Measurements from ENCODE around the gene ITPR1.

- no peak for TF ChIP-seq SMC3 (conservative IDR thresholded peaks at IDR 0.05; ENCODE audit: poor library complexity)
- TF ChIP-seq EZH2 (IDR thresholded peaks at IDR 0.05; ENCODE audit: borderline replicate concordance, insufficient read depth, low read length, poor library complexity, severe bottlenecking), result no peak
- TF ChIP-seq, protein P1, sequence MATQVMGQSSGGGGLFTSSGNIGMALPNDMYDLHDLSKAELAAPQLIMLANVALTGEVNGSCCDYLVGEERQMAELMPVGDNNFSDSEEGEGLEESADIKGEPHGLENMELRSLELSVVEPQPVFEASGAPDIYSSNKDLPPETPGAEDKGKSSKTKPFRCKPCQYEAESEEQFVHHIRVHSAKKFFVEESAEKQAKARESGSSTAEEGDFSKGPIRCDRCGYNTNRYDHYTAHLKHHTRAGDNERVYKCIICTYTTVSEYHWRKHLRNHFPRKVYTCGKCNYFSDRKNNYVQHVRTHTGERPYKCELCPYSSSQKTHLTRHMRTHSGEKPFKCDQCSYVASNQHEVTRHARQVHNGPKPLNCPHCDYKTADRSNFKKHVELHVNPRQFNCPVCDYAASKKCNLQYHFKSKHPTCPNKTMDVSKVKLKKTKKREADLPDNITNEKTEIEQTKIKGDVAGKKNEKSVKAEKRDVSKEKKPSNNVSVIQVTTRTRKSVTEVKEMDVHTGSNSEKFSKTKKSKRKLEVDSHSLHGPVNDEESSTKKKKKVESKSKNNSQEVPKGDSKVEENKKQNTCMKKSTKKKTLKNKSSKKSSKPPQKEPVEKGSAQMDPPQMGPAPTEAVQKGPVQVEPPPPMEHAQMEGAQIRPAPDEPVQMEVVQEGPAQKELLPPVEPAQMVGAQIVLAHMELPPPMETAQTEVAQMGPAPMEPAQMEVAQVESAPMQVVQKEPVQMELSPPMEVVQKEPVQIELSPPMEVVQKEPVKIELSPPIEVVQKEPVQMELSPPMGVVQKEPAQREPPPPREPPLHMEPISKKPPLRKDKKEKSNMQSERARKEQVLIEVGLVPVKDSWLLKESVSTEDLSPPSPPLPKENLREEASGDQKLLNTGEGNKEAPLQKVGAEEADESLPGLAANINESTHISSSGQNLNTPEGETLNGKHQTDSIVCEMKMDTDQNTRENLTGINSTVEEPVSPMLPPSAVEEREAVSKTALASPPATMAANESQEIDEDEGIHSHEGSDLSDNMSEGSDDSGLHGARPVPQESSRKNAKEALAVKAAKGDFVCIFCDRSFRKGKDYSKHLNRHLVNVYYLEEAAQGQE (IDR thresholded peaks at IDR 0.05; ENCODE audit: borderline replicate concordance), result no peak
- TF ChIP-seq CTCF (IDR thresholded peaks at IDR 0.05; ENCODE audit: poor library complexity, severe bottlenecking), result no peak
- TF ChIP-seq MXI1 (conservative IDR thresholded peaks at IDR 0.05; ENCODE audit: poor library complexity, severe bottlenecking), result no peak
- no peak for TF ChIP-seq RAD21 (conservative IDR thresholded peaks at IDR 0.05)
- TF ChIP-seq POLR2AphosphoS5 (IDR thresholded peaks at IDR 0.05), result no peak
Observed at GRCh38 chr3:4540267-4540666, 47.1 kb downstream of the ITPR1 start.

Data from neural cell (in vitro differentiated cells).